Fibroblast of skin of left quadriceps (primary cell): ENCODE results near the gene TBC1D2B.
A peak's percentile ranks its signal among the peaks of the same experiment; 100 is the strongest.
"Not testable (repeated sequence)": the region's sequence is repeated elsewhere in the genome, so short reads cannot be mapped to it uniquely, and the experiment has no call there.

Experiments
- DNase-seq, 2 experiments: peaks; one replicate each; pipeline ENCODE4 v3.0.0-alpha.2; 2013; ENCODE audit warnings: low read depth in 2 of 2

The TBC1D2B gene

DNA sequence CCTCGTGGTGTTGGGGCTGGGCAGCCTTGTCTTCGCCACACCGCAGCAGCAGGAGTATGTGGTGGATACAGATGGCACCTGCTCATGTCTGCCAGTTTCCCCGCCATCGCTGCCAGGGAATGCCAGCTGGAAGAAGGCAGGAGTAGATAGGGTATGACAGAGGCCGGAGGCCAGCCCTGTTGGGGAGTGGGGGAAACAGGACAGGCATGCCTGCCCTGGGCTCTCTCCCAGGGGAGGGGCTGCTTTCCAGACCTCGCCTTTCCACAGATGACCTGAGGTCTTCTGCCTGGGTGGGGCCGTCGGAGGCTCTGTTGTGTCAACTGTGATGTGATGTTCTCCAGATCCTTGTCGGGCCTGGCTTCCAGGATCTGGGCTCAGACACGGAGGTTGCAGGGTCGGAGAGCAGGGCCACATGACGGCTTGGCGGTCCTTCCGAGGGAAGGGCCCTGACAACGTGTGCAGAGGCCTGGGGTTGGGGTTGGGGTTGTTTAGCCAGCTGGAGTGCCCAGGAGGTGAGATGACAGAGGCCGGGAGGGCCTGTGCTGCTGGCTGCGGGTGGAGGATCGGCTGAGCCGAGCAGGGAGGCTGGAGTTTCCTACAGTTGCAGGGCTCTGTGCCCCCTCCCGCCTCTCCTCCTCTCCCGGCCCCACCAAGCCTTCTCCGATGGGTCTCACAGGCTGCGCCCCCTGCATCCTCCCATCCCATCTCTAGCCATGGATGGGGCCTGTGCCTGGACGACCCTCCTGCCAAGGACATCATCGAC is 102.0 kb downstream of the TBC1D2B start:
- DNase-seq: no peak

GRCh38 chr15:77974416-77975331 is 102.8 kb downstream of the TBC1D2B start:
- DNase-seq: no peak

DNA sequence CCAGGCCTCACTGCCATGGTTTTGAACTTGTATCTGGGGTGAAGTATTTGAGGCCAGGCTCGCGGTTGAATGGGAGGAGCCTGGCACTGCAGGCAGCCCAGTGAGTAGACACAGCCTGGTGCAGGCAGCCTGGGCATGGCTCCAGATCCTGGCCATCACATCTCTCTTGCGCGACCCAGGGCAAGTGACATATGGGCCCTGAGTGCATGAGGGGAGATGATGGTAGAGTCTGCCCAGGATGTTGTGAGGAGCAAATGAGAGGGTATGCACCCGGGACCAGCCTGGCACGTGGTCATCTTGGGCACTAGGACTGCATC is 103.5 kb downstream of the TBC1D2B start:
- no peak for DNase-seq

DNA sequence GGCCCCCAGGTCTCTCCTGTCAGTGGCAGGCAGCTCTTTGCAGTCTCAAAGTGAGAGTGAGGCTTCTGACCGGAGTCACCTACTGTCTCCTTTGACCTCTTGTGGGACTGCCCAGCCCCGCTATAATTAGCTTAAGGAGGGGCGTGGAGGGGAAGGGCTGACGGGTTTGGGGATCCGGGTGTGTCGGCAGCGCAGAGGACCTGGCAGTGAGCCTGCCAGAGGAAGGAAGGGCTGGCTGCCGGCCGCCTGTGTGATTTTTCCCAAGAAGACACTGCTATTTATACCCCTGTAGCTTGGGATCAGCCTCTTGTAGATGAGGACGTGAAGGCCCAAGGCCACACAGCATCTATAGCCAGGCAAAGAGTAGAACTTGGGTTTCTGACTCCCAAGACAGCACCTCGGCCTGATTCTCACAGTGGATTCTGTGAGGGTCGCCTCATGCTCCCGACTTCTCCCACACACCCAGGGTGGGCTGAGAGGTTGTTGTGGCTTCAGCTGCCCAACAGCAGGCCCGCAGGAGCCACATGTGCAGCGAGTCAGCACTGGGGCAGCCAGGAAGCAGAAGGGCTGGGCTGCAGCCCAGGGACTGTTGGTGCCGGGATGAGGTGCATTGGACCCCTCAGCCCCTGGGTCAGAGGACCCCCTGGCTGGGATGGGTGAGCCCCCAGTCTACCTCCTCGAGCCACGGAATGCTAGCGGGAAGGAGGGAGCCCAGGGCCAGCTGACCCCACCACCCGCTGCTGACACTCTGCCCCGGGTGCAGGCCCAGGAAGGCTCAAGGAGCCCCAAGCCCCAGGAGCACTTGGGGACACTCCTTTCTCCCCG is 104.0 kb downstream of the TBC1D2B start:
- DNase-seq: not testable (repeated sequence)

- DNase-seq: not testable (repeated sequence)
These were observed 104.8 kb downstream of the TBC1D2B start for GRCh38 chr15:77972706-77973105.

DNA sequence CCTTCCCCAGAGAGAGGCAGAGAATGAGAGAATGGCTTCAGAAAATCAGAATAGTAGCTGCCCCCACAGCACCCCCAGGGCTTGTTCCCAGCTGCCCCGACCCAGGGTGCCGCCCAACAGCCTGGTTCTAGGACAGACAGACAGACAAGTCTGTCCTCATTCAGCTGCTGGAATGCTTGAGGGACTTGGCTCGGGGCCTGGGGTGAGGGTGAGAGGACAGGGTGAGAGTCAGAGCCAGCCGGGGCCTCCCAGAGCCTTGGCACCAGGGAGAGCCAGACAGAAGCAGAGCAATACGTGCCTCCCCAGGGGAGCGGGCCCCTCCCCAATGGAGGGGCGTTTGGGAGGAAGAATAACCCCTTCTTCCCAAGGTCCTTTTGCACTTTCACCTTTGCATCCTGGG is 105.6 kb downstream of the TBC1D2B start:
- not testable (repeated sequence) for DNase-seq

DNA sequence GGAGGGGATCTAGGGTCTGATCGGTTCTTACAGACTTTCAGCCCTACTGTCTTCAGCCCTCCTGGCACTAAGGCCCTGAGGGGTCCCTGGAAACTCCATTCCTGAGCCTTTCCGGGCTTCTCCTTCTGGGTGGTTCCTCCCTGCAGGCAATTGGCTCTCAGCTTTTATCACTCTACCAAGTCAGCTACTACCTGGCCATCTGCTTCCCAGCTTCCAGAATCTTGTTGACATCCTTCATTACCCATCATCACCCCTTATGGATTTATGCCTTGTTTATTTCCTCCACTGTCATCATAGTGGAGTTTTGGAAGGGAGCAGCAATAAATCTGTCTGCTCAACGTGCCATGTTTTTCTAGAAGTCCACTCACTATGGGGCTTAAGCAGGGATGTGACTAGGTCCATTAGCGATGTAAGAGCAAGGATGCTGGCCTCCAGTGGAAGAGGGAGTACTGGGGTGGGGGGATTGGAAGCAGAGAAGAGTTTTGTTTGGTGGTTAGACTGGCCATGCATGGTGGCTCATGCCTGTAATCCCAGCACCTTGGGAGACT is 106.6 kb downstream of the TBC1D2B start:
- DNase-seq: not testable (repeated sequence)

DNA sequence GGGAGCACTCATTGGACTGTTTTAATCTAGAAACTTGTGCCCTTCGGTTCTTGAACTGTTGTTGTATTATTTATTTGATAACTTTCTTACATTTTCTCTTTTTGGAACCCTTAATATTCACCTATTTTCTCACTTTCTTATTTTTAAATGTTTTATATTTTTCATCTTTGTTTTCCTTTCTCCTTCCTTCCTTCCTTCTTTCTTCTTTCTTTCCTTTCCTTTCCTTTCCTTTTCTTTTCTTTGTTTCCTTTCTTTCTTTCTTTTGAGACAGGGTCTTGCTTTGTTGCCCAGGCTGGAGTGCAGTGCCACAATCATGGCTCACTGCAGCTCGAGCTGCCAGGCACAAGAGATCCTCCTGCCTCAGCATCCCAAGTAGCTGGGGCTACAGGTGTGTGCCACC is 108.5 kb downstream of the TBC1D2B start:
- DNase-seq: no peak

DNA sequence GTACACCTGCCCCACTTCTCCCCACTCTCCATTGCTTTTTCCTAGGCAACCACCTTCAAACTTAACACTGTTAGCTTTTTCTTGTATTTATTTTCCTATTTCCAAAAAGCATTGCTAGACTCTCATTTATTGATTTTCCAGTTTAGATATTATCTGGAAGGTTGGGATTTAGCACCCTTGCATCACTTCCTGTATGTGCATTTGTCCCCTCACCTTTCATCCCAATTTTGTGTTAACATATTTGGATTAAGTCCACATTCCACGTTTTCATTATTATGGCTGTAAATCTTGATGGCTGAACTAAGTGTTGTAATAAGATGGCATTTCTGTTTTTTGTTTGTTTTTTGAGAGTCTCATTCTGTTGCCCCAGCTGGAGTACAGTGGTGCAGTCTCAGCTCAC is 109.7 kb downstream of the TBC1D2B start:
- DNase-seq: no peak

- DNase-seq: not testable (repeated sequence)
These were observed 110.3 kb downstream of the TBC1D2B start for GRCh38 chr15:77967235-77967615.

GRCh38 chr15:77966540-77967234 is 110.8 kb downstream of the TBC1D2B start:
- DNase-seq: no peak

DNA sequence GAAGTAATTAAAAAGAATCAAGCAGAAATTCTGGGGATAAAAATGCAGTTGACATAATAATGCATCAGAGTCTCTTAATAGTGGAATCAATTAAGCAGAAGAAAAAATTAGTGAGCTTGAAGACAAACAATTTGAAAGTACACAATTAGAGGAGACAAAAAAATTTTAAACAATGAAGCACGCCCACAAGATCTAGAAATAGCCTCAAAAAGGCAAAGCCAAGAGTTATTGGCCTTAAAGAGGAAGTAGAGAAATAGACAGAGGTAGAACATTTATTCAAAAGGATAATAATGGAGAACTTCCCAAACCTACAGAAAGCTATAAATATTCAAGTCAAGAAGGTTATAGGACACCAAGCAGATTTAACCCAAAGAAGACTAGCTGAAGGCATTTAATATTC is 113.3 kb downstream of the TBC1D2B start:
- DNase-seq: no peak

DNA sequence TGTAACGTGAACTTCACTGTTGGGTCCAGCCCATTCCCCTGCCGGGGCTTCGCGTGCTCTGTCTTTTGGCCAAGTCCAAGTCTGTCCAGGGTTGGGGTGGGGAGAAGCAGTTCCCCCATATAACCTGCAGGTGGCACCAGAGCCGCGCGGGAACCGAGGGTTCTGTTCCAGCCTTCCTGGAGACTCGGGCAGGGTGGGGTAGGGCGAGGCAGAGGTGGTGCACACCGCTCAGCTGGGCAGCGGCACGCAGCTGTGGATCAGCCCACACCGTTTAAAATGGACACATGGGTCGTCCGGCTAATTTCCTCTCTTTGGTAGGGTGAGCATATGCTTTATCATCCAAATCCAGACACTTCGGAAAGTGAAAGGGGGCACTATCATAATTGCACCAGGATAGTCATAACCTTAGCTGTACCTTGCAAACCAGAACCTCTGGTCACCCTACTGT is 118.1 kb downstream of the TBC1D2B start:
- DNase-seq: peak in 1 of 2 experiments; percentile 17

DNA sequence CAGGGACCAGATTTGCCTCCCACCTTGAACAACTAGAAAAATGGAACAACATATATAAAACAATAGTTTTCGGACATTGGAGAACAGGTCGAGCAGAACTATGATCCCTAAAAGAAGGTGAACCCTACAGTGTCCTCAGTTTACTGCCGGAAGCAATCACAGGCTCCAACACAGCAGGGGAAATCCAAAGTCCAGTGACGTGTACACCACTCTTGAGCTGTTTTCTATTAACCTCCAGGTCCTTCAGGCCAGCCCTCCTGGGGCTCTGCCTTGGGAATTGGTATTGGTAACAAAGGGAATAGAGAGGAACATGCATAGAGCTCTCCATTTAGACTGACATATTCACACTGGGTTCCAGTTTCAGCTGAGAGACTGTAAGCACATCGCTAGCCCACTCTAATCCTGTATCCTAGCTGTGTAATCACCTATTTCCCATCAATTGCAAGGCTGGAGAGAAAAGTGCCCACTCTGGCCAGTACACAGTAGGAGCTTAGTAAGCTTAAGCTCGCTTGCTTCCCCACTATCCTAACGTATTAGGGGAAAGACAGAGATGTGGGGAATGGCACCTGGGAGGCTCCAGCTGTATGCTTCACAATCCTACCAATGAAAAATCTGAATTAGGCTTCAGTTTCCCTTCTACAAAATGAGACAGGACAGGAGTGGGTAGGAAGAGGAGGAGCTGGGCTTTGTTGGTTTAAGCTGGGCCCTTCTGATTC is 118.6 kb downstream of the TBC1D2B start:
- not testable (repeated sequence) for DNase-seq

GRCh38 chr15:77958021-77958420 is 119.5 kb downstream of the TBC1D2B start:
- DNase-seq: not testable (repeated sequence)

- peak in 1 of 2 experiments; percentile 3 for DNase-seq
These were observed 123.6 kb downstream of the TBC1D2B start for GRCh38 chr15:77953926-77954325.

DNA sequence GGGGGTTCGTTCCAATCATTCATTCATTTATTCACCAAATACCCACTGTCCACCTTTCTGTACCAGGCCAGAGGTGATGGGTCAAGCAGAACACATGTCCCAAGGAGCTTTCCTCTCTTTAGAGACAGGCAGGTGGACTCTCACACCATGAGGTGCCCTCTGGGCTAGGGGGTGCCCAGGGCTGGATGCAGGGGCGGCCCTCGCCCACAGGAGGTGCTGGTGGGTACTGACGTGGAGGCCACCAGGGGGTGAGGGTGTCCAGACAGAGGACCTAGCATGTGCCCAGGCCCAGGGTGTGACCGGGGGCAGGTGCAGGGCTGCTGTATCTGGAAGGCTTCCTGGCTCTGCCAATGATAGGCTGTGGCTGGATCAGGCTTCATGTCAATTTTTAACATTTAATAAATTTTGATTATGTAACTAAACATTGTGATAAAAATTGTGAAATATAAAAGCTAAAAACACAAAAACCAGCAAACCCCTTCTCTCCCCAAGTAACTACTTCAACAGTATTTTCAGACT is 124.5 kb downstream of the TBC1D2B start:
- DNase-seq: not testable (repeated sequence)

DNA sequence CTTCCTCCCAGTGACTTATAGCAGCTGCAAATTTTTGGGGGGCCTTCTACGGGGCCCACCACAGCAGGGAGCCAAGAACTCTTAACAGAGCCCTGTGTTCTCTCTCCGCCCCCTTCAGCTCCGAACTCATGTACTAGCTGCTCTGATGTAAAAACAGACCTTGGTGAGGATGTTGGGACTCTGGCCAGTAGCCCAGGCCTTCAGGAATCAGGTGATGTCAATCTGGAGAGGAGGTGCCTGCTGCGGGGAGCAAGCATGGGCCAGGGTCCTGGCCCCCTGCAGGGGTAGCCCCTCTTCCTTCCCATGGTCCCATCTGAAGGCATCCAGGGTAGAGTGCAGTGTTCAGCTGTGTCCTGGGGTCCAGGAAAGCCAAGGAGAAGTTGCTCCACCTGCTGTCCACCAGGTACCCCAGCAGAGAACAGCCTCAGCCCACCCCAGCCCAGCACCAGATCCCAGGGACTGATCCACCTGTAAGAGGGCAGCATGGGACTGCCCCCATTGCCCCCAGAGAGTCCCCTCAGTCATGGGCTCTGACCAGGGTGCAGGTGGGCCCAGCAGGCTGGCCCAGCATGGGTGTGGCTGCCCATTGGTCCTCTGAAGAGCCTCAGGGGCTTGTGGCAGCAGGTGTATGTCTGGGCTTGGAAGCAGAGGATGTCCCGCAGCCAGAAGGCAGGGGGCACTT is 126.3 kb downstream of the TBC1D2B start:
- DNase-seq: not testable (repeated sequence)

DNA sequence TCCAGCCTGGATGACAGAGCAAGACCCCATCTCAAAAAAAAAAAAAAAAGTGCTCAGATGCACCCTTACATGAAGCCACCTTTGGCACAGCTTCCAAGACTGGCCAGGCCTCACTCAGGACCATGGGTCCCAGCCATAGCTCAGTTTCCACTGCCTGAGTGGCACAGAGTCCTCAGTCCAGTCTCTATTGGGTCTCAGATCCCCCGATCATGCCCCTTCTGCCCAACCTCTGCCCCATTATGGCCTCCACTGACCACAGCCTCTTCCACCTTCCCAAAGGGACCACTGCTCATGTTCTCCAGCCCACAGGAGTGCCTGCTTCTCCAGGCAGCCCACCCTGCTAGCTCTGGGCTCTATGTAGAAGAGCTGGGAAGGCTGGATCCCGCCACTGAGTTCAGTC is 127.0 kb downstream of the TBC1D2B start:
- not testable (repeated sequence) for DNase-seq

DNA sequence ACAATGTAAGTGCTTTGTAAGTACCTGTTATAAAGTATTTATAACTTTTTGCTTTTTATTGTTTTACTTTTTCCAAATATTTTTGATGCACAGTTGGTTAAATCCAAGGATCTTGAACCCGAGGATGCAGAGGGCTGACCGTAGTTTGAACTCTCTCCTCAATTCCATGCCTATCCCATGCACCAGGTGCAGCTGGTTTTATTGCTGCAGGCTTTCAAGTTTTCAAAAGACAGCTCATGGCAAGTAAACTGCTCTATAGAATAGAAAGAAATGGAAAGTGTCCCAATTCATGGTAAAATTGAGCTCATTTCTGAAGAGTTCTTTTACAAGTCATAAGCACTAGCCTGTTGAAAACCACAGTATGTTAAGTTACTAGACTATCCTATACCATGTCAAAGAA is 131.9 kb downstream of the TBC1D2B start:
- no peak for DNase-seq
